HCT116 (cell line): ENCODE measurements around the gene RIPK4. TPM values are rescaled to one million over a fixed set of nuclear protein-coding genes. Genes with fewer than 3 reads are reported as not detected.

Experiments
- ATAC-seq: fragments of 200-7000 bp; cut with Tn5 transposase; 2 replicates; pipeline ENCODE4 v1.9.1; 2020; ENCODE audit warnings: mild to moderate bottlenecking, moderate library complexity
- BruUV-seq: library from RNA; stranded (reverse); fragments of 400-500 nt; replicated peaks from 2 replicates; lab custom pipeline; 2021; lab: Mats Ljungman, UMichigan
- CTCF ChIA-PET: fragments of 300-600 bp; sonication (Branson Sonifier 250); formaldehyde crosslinking; loops from one replicate; lab custom pipeline; 2021; ENCODE audit warnings: antibody characterized with exemption; lab: Charles Lee
- POLR2A ChIA-PET: fragments of 300-600, 350-600 bp; sonication (Branson Sonifier 250); formaldehyde crosslinking; loops from one replicate; lab custom pipeline; 2021; ENCODE audit warnings: antibody characterized with exemption; lab: Charles Lee
- RAD21 ChIA-PET, 2 experiments: fragments of 300-600 bp; sonication (Branson Sonifier 250); formaldehyde crosslinking; loops; one replicate each; lab custom pipeline; 2023; ENCODE audit warnings: low total read pairs in 2 of 2; ENCODE audit not compliant: uncharacterized antibody in 2 of 2, unreplicated experiment in 2 of 2, low non-redundant PET in 1 of 2; lab: Charles Lee
- DNase-seq: peaks from one replicate; pipeline ENCODE4 v3.0.0-alpha.2; 2010; ENCODE audit warnings: low read depth, low spot score
- H2AFZ ChIP-seq: fragments of 200-600 bp; shearing (Covaris generic), sonication (generic); 2 replicates; pipeline ENCODE4 v1.6.1; 2017; ENCODE audit warnings: low read depth, mixed run types, mixed read lengths, antibody characterized with exemption, low read length; ENCODE audit not compliant: poor library complexity, severe bottlenecking
- H3K27ac ChIP-seq: 2 replicates; pipeline ENCODE4 v1.5.1; 2012; ENCODE audit warnings: low read depth, low read length
- H3K27me3 ChIP-seq: fragments of 200-600 bp; sonication (generic); 2 replicates; pipeline ENCODE4 v1.6.1; 2016; ENCODE audit warnings: mixed run types, low read length, mixed read lengths; ENCODE audit not compliant: insufficient read depth
- H3K36me3 ChIP-seq, 2 experiments: fragments of 200-500 bp in 1 of 2; fragments of 200-600 bp in 1 of 2; sonication (Bioruptor generic) in 1 of 2; sonication (generic) in 1 of 2; 2 replicates each; pipeline versions ENCODE4 v1.5.1 to v1.6.1; 2014 to 2016; ENCODE audit warnings: low read length in 2 of 2, inconsistent platforms in 1 of 2, mixed read lengths in 1 of 2, mixed run types in 1 of 2; ENCODE audit not compliant: insufficient read depth in 2 of 2, control insufficient read depth in 1 of 2
- H3K4me1 ChIP-seq, 2 experiments: fragments of 200-600 bp in 1 of 2; sonication (generic) in 1 of 2; 2 replicates each; pipeline versions ENCODE4 v1.5.1 to v1.6.1; 2012 to 2017; ENCODE audit warnings: low read length in 2 of 2, inconsistent platforms in 1 of 2, mild to moderate bottlenecking in 1 of 2, mixed read lengths in 1 of 2, mixed run types in 1 of 2, moderate library complexity in 1 of 2; ENCODE audit not compliant: insufficient read depth in 2 of 2, control insufficient read depth in 1 of 2
- H3K4me2 ChIP-seq: fragments of 200-600 bp; sonication (generic); 2 replicates; pipeline ENCODE4 v1.6.1; 2017; ENCODE audit warnings: mixed run types, low read length, mixed read lengths
- H3K4me3 ChIP-seq, 2 experiments: fragments of 200-600 bp in 1 of 2; sonication (generic) in 1 of 2; replicated peaks in 1 of 2; 2 replicates each; pipeline ENCODE4 v1.5.1; 2011 to 2016; ENCODE audit warnings: low read length in 2 of 2, control low read depth in 1 of 2, low read depth in 1 of 2, mild to moderate bottlenecking in 1 of 2, mixed read lengths in 1 of 2, mixed run types in 1 of 2
- H3K79me2 ChIP-seq: fragments of 200-600 bp; sonication (generic); 2 replicates; pipeline ENCODE4 v1.6.1; 2017; ENCODE audit warnings: mild to moderate bottlenecking, mixed run types, low read length, moderate library complexity, mixed read lengths; ENCODE audit not compliant: insufficient read depth
- H3K9ac ChIP-seq: fragments of 200-600 bp; sonication (generic); 2 replicates; pipeline ENCODE4 v1.6.1; 2016; ENCODE audit warnings: low read length, mixed read lengths
- H3K9me2 ChIP-seq: fragments of 200-600 bp; sonication (generic), shearing (Covaris generic); 2 replicates; pipeline ENCODE4 v1.6.1; 2017; ENCODE audit warnings: mixed run types, mild to moderate bottlenecking, moderate library complexity; ENCODE audit not compliant: insufficient read depth
- H3K9me3 ChIP-seq, 2 experiments: fragments of 200-500 bp in 1 of 2; fragments of 200-600 bp in 1 of 2; sonication (Bioruptor generic) in 1 of 2; sonication (generic) in 1 of 2; 2 replicates each; pipeline ENCODE4 v1.6.1; 2014 to 2017; ENCODE audit warnings: low read length in 2 of 2, mixed read lengths in 2 of 2, inconsistent platforms in 1 of 2, low read depth in 1 of 2, mild to moderate bottlenecking in 1 of 2, mixed run types in 1 of 2, moderate library complexity in 1 of 2; ENCODE audit not compliant: control insufficient read depth in 1 of 2, insufficient read depth in 1 of 2
- H4K20me1 ChIP-seq: fragments of 200-600 bp; sonication (generic), shearing (Covaris generic); 2 replicates; pipeline ENCODE4 v1.6.1; 2017; ENCODE audit warnings: mixed run types, mild to moderate bottlenecking, moderate library complexity; ENCODE audit not compliant: insufficient read depth
- CBX3 ChIP-seq: IDR thresholded peaks from 2 replicates; pipeline ENCODE4 v1.6.1; 2012; ENCODE audit warnings: low read depth
- CEBPB ChIP-seq: IDR thresholded peaks from 2 replicates; pipeline ENCODE4 v1.6.1; 2012; ENCODE audit warnings: low read depth
- CTCF ChIP-seq, 3 experiments: fragments of 200-600 bp in 1 of 3; sonication (generic) in 1 of 3; IDR thresholded peaks in 2 of 3; conservative IDR thresholded peaks in 1 of 3; 2 replicates each; pipeline ENCODE4 v1.5.1; 2012 to 2017; ENCODE audit warnings: low read depth in 2 of 3, low read length in 2 of 3, antibody characterized with exemption in 1 of 3, borderline replicate concordance in 1 of 3, control low read depth in 1 of 3, mild to moderate bottlenecking in 1 of 3, mixed read lengths in 1 of 3, mixed run types in 1 of 3, moderate library complexity in 1 of 3; ENCODE audit not compliant: insufficient read depth in 1 of 3
- ELF1 ChIP-seq: IDR thresholded peaks from 2 replicates; pipeline ENCODE4 v1.6.1; 2012; ENCODE audit warnings: low read depth, borderline replicate concordance
- EZH2 ChIP-seq: fragments of 200-600 bp; sonication (generic); IDR thresholded peaks from 2 replicates; pipeline ENCODE4 v1.6.1; 2017; ENCODE audit warnings: antibody characterized with exemption, mixed run types
- FOSL1 ChIP-seq: IDR thresholded peaks from 2 replicates; pipeline ENCODE4 v1.6.1; 2012; ENCODE audit warnings: low read depth
- JUND ChIP-seq: IDR thresholded peaks from 2 replicates; pipeline ENCODE4 v1.6.1; 2012
- MAX ChIP-seq: IDR thresholded peaks from 2 replicates; pipeline ENCODE4 v1.6.1; 2012
- POLR2A ChIP-seq: IDR thresholded peaks from 2 replicates; pipeline ENCODE4 v1.7.0; 2011; ENCODE audit warnings: borderline replicate concordance; ENCODE audit not compliant: insufficient read depth, insufficient read length; ENCODE audit errors: extremely low read depth
- SP1 ChIP-seq: IDR thresholded peaks from 2 replicates; pipeline ENCODE4 v1.6.1; 2012; ENCODE audit warnings: low read depth
- TCF7L2 ChIP-seq: IDR thresholded peaks from 2 replicates; pipeline ENCODE4 v1.7.0; 2011; ENCODE audit warnings: borderline replicate concordance, inconsistent platforms; ENCODE audit not compliant: insufficient read depth, insufficient read length; ENCODE audit errors: extremely low read depth
- YY1 ChIP-seq: IDR thresholded peaks from 2 replicates; pipeline ENCODE4 v1.6.1; 2011; ENCODE audit warnings: low read length, low read depth, moderate library complexity, mild to moderate bottlenecking; ENCODE audit not compliant: insufficient replicate concordance; ENCODE audit errors: extremely low read depth
- ZFX ChIP-seq: fragments of 450-650 bp; IDR thresholded peaks from 2 replicates; pipeline ENCODE4 v1.6.1; 2017
- ZNF274 ChIP-seq: fragments of 200-500 bp; sonication (Bioruptor generic); IDR thresholded peaks from 2 replicates; pipeline ENCODE4 v1.6.1; 2014; ENCODE audit warnings: mild to moderate bottlenecking, low read depth, low read length, inconsistent platforms
- intact Hi-C: fragments of 100-400 bp; cut with micrococcal nuclease; formaldehyde crosslinking; loops from 2 replicates; pipeline ENCODE4 v1.10.0; 2022
- total RNA-seq: library from RNA; stranded (reverse); gene quantifications from one replicate; pipeline ENCODE4 v1.2.1, GENCODE V29; 2021; ENCODE audit not compliant: unreplicated experiment
- TF ChIP-seq, protein P1 (sequence below): IDR thresholded peaks from 2 replicates; pipeline ENCODE4 v1.6.1; 2012
- TF ChIP-seq, protein P2 (sequence below): IDR thresholded peaks from 2 replicates; pipeline ENCODE4 v1.6.1; 2012; ENCODE audit warnings: low read depth
- TF ChIP-seq, protein P3 (sequence below): IDR thresholded peaks from 2 replicates; pipeline ENCODE4 v1.6.1; 2011; ENCODE audit warnings: mild to moderate bottlenecking, low read length, moderate library complexity; ENCODE audit not compliant: insufficient replicate concordance; ENCODE audit errors: extremely low read depth

The RIPK4 gene
- total RNA-seq, 1 experiment from 2014 or later = 9.9 TPM

DNA sequence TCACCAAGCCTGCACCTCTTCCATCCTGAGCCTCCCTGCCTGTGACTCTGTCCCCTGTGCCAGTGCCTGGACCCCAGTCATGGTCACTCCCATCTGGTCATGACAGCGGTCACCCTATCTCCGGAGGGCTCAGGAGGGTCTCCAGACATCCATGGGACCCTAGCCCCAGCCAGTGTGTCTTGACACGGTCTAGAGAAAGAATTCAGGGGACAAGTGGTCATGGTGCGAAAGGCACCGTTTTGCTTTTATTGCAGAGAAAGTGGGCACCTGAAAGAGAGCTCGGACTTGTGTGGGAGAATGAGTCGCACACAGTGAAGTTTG, 4.7 kb upstream of the RIPK4 start:
- CTCF ChIA-PET = interaction anchor here (1.8 kb wide), 1 partner anchor 159 kb away, joined by 9 read pairs; no protein-coding TSS in a partner anchor
- no peak overlapping the region for H2AFZ ChIP-seq
- RAD21 ChIA-PET = no interaction called here
- no peak overlapping the region for H3K9ac ChIP-seq
- no peaks in the 10 kb centered on the region for H3K9me3 ChIP-seq
- no peak overlapping the region for H3K27ac ChIP-seq
- H3K79me2 ChIP-seq = no peaks in the 10 kb centered on the region; the same call in 1 of the 2 replicates
- H4K20me1 ChIP-seq = no peaks in the 10 kb centered on the region
- intact Hi-C loops = no loop called here
- peaks cover 53% of the 10 kb centered on the region for H3K27me3 ChIP-seq
- TF ChIP-seq YY1 = no peak
- TF ChIP-seq FOSL1 = no peak
- no peak for TF ChIP-seq ZFX
- no peak for TF ChIP-seq EZH2
- TF ChIP-seq, protein P1, sequence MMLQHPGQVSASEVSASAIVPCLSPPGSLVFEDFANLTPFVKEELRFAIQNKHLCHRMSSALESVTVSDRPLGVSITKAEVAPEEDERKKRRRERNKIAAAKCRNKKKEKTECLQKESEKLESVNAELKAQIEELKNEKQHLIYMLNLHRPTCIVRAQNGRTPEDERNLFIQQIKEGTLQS = no peak
- TF ChIP-seq TCF7L2 = no peak
- TF ChIP-seq CBX3 = no peak
- TF ChIP-seq, protein P2, sequence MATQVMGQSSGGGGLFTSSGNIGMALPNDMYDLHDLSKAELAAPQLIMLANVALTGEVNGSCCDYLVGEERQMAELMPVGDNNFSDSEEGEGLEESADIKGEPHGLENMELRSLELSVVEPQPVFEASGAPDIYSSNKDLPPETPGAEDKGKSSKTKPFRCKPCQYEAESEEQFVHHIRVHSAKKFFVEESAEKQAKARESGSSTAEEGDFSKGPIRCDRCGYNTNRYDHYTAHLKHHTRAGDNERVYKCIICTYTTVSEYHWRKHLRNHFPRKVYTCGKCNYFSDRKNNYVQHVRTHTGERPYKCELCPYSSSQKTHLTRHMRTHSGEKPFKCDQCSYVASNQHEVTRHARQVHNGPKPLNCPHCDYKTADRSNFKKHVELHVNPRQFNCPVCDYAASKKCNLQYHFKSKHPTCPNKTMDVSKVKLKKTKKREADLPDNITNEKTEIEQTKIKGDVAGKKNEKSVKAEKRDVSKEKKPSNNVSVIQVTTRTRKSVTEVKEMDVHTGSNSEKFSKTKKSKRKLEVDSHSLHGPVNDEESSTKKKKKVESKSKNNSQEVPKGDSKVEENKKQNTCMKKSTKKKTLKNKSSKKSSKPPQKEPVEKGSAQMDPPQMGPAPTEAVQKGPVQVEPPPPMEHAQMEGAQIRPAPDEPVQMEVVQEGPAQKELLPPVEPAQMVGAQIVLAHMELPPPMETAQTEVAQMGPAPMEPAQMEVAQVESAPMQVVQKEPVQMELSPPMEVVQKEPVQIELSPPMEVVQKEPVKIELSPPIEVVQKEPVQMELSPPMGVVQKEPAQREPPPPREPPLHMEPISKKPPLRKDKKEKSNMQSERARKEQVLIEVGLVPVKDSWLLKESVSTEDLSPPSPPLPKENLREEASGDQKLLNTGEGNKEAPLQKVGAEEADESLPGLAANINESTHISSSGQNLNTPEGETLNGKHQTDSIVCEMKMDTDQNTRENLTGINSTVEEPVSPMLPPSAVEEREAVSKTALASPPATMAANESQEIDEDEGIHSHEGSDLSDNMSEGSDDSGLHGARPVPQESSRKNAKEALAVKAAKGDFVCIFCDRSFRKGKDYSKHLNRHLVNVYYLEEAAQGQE = no peak
- TF ChIP-seq POLR2A = no peak
- TF ChIP-seq ZNF274 = no peak
- TF ChIP-seq ELF1 = no peak
- no peak for TF ChIP-seq CTCF (IDR thresholded peaks at IDR 0.05 in 2 of 3, conservative IDR thresholded peaks at IDR 0.05 in 1 of 3; ENCODE audit: borderline replicate concordance in 1 of 3, insufficient read depth in 1 of 3, low read depth in 2 of 3, low read length in 2 of 3)
- TF ChIP-seq CEBPB = no peak
- no peak for TF ChIP-seq MAX
- no peak for TF ChIP-seq JUND
- TF ChIP-seq, protein P3, sequence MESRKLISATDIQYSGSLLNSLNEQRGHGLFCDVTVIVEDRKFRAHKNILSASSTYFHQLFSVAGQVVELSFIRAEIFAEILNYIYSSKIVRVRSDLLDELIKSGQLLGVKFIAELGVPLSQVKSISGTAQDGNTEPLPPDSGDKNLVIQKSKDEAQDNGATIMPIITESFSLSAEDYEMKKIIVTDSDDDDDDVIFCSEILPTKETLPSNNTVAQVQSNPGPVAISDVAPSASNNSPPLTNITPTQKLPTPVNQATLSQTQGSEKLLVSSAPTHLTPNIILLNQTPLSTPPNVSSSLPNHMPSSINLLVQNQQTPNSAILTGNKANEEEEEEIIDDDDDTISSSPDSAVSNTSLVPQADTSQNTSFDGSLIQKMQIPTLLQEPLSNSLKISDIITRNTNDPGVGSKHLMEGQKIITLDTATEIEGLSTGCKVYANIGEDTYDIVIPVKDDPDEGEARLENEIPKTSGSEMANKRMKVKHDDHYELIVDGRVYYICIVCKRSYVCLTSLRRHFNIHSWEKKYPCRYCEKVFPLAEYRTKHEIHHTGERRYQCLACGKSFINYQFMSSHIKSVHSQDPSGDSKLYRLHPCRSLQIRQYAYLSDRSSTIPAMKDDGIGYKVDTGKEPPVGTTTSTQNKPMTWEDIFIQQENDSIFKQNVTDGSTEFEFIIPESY = no peak
- no peak for TF ChIP-seq SP1
- H3K4me3 ChIP-seq = no peak overlapping the region
- no peaks in the 10 kb centered on the region; a peak in 1 of 4 replicates for H3K36me3 ChIP-seq
- H3K9me2 ChIP-seq = no peaks in the 10 kb centered on the region
- POLR2A ChIA-PET = no interaction called here
- H3K4me1 ChIP-seq = peaks cover 20 to 22% of the 10 kb centered on the region in 2 experiments
- DNase-seq = no peak
- no TSS peak for BruUV-seq
- no peak for ATAC-seq
- H3K4me2 ChIP-seq = no peak overlapping the region
